GM12874 (cell line): ENCODE measurements around the gene FAM98B.

Experiments used
- TF ChIP-seq, protein P1 (sequence below): IDR thresholded peaks from 2 replicates; pipeline ENCODE4 v1.5.1; 2011; ENCODE audit warnings: low read depth, mild to moderate bottlenecking, control low read depth, low read length, moderate library complexity; ENCODE audit not compliant: insufficient read depth

The FAM98B gene

DNA sequence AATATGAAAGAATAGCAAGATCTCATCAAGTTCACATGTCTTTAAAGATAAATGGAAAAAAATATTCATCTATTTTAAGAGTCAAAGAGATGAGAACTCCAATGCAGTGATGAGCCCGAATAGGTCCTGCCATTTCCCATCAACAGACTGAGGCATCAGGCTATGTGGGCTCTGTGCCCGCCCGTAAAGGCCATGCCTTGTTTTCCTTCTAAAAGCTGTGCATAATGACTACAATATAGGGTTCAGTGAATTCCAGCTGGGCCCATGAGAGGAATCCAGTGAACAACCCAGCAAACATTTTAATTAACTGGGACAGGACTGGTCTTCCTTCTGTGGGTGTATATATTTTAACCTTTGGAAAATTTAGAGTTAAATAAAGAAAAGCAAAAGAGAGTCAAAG, 66.1 kb downstream of the FAM98B start:
- TF ChIP-seq, protein P1, sequence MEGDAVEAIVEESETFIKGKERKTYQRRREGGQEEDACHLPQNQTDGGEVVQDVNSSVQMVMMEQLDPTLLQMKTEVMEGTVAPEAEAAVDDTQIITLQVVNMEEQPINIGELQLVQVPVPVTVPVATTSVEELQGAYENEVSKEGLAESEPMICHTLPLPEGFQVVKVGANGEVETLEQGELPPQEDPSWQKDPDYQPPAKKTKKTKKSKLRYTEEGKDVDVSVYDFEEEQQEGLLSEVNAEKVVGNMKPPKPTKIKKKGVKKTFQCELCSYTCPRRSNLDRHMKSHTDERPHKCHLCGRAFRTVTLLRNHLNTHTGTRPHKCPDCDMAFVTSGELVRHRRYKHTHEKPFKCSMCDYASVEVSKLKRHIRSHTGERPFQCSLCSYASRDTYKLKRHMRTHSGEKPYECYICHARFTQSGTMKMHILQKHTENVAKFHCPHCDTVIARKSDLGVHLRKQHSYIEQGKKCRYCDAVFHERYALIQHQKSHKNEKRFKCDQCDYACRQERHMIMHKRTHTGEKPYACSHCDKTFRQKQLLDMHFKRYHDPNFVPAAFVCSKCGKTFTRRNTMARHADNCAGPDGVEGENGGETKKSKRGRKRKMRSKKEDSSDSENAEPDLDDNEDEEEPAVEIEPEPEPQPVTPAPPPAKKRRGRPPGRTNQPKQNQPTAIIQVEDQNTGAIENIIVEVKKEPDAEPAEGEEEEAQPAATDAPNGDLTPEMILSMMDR = no peak

DNA sequence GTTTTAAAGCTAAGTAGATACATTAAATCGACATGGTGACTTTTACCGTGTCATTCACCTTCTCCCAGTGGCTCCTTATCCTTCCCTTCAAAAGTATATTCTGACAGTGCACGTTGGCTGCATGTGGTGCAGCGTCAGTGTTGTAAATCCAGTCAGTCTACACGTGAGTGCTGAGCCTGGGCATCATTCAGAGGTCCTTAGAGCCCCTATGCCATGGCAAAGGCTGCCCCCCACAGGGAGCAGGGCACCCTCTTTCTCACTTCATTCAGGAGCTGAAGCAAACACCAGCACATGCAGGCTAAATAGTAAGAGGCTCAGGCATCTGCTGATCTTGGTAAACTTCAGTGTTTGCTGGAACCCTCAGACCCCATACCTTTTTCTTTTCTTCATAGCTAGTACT, 67.4 kb downstream of the FAM98B start:
- TF ChIP-seq, protein P1 = no peak

DNA sequence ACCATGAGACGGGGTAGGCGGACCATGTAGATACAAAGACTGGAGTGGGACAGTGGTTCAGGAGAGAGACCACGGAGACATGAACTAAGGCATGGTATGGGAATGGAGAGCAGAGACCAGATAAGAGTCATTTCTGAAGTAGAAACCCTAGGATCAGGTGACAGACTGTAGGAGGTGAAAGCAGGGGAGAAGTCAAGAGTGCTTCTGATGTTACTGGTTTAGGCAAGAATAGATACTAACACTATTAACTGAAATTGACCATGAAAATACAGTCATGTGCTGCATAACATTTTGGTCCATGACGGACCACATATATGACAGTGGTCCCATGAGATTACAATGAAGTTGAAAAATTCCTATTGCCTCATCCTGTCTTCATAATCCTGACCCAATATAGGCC, 69.0 kb downstream of the FAM98B start:
- TF ChIP-seq, protein P1 = no peak

DNA sequence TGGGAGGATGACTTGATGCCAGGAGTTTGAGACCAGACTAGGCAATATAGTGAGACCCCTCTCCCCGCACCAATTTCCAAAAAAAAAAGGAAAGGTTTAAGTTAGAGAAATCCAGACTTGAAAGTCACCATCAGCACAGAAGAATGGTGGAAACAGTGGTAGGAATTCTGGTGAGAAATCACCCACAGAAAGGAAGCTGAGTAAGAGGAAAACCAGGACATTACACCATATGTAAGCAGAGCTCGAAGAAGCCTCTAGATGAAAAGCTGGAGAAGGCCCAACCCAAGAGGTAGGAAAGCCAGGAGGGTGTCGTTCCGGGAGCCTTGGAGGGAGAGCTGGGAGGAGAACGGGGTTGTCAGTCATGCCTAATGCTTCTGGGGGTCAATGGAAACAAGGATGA, 70.2 kb downstream of the FAM98B start:
- TF ChIP-seq, protein P1 = no peak

DNA sequence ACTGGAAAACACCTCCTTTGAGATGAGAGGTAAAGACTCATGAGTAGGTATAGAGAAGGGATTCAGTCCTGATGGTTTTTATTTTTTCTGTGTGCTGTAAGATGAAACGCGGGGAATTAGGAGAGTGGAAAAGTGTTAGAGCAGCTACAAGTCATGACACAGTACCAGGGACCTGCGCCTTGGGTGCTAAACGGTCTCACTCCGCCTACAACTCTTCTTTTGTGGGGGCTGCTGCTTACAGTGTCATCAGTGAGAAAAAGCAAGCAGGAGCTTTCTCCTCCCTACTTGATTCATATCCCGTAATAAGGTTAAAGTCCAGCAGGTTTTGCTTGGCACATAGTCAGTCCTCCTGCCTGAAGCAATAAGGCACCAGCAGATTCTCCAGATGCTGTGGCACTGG, 71.6 kb downstream of the FAM98B start:
- TF ChIP-seq, protein P1 = no peak

DNA sequence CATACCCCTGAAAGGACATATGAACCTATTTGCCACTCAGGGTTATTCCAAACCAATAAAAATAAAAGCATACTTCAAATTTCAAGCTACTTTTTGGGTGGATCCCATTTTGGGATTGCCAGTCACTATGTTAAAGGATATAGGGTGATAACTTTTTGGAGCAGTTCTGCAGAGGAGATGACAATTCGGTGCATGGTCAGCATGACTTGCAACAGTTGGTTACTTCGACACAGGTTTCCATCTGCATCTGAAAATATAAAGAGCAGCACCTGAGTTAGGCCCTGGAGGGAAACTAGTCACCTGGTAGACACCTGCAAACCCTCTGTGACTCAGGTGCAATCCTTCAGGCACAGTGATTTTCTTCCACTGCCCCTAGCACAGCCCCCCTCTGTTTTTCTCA, 72.2 kb downstream of the FAM98B start:
- TF ChIP-seq, protein P1 = no peak

DNA sequence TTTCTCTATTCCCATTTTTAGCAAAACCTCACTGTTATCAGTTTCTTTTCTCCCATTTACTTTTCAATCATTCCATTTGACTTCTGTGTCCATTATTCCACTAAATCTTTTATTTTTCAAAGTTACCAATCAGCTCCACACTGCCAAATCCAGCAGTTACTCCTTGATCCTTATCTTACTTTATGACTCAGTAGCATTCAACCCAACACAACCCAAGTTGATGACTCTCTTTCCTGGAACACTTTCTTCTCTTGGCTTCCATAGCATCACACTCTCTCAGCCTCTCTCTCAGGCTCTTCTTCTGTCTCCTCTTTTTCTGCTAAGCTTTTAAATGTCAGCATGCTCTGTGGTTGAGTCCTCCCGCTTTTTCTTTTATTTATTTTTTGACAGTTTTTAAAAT, 74.4 kb downstream of the FAM98B start:
- TF ChIP-seq, protein P1 = no peak

DNA sequence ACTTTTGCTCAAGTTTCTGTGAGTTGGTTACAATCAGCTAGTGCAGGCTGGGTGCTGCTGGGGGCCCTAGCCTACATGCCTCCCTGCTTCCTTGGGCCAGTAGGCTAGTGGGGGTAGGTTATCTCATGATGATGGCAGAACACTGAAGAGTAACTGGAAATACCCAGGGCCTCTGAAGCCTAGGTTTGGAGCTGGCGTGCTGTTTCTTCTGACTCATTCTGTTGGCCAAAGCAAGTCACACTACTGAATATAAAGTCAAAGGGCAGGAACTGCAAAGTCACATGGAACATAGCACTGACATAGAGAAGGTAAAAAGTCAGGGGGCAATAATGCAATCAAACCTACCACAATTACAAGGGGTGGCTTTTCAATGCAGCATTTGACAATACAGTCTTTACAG, 76.2 kb downstream of the FAM98B start:
- TF ChIP-seq, protein P1 = no peak
